OCI-LY7 (cell line): ENCODE results near the gene TNFSF13.

Experiments used
- EZH2phosphoT487 ChIP-seq: fragments of 200-600 bp; sonication (generic); IDR thresholded peaks from 2 replicates; pipeline ENCODE4 v1.6.1; 2018; ENCODE audit warnings: low read depth, borderline replicate concordance, mild to moderate bottlenecking, mixed run types, antibody characterized with exemption, low read length, moderate library complexity, mixed read lengths
- TF ChIP-seq, protein P1 (sequence below): fragments of 200-600 bp; sonication (generic); conservative IDR thresholded peaks from 2 replicates; pipeline ENCODE4 v1.5.1; 2014; ENCODE audit warnings: mild to moderate bottlenecking, antibody characterized with exemption, low read length, moderate library complexity, mixed read lengths

GRCh38 chr17:7530023-7530900 lies 28.3 kb upstream of the TNFSF13 start:
- TF ChIP-seq, protein P1, sequence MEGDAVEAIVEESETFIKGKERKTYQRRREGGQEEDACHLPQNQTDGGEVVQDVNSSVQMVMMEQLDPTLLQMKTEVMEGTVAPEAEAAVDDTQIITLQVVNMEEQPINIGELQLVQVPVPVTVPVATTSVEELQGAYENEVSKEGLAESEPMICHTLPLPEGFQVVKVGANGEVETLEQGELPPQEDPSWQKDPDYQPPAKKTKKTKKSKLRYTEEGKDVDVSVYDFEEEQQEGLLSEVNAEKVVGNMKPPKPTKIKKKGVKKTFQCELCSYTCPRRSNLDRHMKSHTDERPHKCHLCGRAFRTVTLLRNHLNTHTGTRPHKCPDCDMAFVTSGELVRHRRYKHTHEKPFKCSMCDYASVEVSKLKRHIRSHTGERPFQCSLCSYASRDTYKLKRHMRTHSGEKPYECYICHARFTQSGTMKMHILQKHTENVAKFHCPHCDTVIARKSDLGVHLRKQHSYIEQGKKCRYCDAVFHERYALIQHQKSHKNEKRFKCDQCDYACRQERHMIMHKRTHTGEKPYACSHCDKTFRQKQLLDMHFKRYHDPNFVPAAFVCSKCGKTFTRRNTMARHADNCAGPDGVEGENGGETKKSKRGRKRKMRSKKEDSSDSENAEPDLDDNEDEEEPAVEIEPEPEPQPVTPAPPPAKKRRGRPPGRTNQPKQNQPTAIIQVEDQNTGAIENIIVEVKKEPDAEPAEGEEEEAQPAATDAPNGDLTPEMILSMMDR: no peak
- no peak for TF ChIP-seq EZH2phosphoT487
